Ovary (tissue), 3 donors: ENCODE results near the gene PHACTR3.

ENCODE experiments used
- EP300 ChIP-seq: sonication (generic); formaldehyde crosslinking; IDR thresholded peaks from one replicate; pipeline ENCODE4 v1.6.1; 2017; ENCODE audit warnings: antibody characterized with exemption
- POLR2A ChIP-seq: fragments of 450-650 bp; IDR thresholded peaks from one replicate; pipeline ENCODE4 v1.6.1; 2017; ENCODE audit warnings: antibody characterized with exemption, mild to moderate bottlenecking, moderate library complexity
- TF ChIP-seq, protein P1 (sequence below), 3 donors: fragments of 450-650 bp in 2 of 3; fragments of 200-600 bp in 1 of 3; IDR thresholded peaks; one replicate each; pipeline versions ENCODE4 v1.5.1 to v1.8.0; 2016 to 2022; ENCODE audit warnings: antibody characterized with exemption in 3 of 3, mild to moderate bottlenecking in 1 of 3
- donor health status: DM: no; HTN: no; CAD: no.

DNA sequence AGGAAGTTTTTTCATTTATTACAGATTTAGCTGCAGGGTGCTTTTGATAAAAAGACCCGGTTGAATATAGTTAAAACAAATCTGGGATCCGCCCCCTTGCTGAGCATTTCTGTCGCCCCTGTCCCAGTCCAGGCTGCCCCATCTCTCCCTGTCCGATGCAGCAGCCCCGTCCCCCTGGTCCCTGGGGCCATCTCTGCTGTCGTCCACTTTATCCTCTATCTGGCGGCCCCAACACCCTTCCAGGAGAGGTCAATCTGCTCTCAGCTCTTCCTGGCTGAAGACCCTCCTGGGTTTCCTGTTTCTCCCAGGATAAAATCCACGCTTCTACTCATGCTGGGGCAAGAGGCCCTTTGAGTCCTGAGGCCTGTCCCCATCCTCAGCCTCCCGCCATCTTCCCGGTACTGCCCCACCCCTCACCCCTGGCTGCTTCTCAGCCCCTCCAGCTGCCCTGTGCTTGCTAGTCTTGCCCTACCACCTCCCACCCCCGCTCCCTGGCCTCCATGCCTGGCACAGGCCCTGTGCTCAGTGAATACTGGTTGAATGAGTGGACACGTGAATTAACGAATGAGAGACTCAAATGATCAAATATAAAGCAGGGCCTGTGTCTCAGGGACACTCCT lies 16.0 kb upstream of the PHACTR3 start:
- TF ChIP-seq, protein P1, sequence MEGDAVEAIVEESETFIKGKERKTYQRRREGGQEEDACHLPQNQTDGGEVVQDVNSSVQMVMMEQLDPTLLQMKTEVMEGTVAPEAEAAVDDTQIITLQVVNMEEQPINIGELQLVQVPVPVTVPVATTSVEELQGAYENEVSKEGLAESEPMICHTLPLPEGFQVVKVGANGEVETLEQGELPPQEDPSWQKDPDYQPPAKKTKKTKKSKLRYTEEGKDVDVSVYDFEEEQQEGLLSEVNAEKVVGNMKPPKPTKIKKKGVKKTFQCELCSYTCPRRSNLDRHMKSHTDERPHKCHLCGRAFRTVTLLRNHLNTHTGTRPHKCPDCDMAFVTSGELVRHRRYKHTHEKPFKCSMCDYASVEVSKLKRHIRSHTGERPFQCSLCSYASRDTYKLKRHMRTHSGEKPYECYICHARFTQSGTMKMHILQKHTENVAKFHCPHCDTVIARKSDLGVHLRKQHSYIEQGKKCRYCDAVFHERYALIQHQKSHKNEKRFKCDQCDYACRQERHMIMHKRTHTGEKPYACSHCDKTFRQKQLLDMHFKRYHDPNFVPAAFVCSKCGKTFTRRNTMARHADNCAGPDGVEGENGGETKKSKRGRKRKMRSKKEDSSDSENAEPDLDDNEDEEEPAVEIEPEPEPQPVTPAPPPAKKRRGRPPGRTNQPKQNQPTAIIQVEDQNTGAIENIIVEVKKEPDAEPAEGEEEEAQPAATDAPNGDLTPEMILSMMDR (IDR thresholded peaks at IDR 0.05): no peak
- TF ChIP-seq EP300 (no peak), POLR2A (no peak)
